Measurements from ENCODE around the gene RDH5. TPM values are rescaled to one million over a fixed set of nuclear protein-coding genes. Genes with fewer than 3 reads are reported as not detected.
A peak's percentile ranks its signal among the peaks of the same experiment; 100 is the strongest.

Gene RDH5
- polyA plus RNA-seq, 1 donor from 2014 or later, result 3.4 TPM

DNA sequence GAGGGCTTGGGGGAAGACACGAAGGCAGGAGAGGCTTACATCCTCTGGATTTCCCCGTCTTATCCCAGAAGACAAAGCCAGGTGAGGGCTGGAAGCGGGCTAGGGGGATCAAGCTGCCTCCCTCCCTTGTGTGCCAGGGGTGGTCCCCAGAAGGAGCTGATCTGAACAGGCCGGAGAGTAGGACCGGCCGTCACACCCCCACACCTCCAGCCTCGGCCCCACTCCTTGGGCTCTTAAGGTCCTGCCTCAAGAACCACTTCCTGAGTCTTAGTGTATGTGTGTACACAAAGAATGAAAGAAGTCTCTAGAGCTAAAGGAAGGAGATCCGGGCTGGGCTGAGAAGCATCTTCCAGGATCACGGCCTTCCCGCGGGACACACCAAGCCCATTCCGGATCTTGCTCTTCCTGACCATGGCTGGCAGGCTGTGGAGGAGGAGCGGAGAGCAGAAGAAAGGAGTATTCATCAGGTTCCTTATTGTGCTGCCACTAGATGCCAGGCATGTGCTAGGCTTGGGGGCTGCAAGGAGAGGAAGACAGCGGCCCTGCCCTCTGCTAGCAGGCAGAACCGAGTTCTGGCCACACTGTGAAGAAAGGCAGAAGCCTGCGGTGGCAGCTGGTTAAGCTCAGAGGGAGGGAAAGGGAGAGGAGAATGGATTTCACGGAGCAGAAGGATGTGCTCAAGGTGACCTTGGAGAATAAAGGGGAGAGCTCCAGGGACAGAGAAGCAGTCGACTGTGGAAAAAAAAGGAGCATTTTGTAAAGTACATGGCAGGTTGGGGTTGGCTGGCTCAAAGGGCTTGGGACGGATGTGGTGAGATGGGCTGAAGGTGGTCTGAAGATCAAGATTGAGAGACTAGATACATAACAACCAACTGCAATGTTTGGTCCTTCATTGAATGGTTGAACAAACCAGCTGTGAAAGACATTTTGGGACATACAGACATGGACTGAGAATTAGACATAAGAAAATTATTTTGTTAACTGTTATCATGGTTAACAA lies 9.9 kb downstream of the RDH5 start:
- Histone ChIP-seq H3K9me2 (ENCODE audit: insufficient read depth, low read length) (no peaks in the 10 kb centered on the region), H3K9me3 (ENCODE audit: low read length) (no peaks in the 10 kb centered on the region), H3K4me2 (ENCODE audit: low read length) (peak overlapping the region; percentile 83), H3K79me2 (replicated peaks; ENCODE audit: insufficient read depth, low read length) (peaks cover 24% of the 10 kb centered on the region), H2AFZ (ENCODE audit: low read depth, low read length) (peak overlapping the region; percentile 79), H4K20me1 (ENCODE audit: insufficient read depth) (no peaks in the 10 kb centered on the region), H3K27ac (ENCODE audit: low read length) (peak overlapping the region; percentile 100), H3K27me3 (ENCODE audit: insufficient read depth, low read depth, low read length) (no peaks in the 10 kb centered on the region), H3F3A (ENCODE audit: insufficient read depth, low read length, poor library complexity, severe bottlenecking) (no peaks in the 10 kb centered on the region), H3K4me3 (ENCODE audit: low read length) (peak overlapping the region; percentile 91), H3K36me3 (ENCODE audit: insufficient read depth, low read length) (no peaks in the 10 kb centered on the region), H3K9ac (ENCODE audit: low read length) (peak overlapping the region; percentile 97)
- TF ChIP-seq POLR2AphosphoS5 (IDR thresholded peaks at IDR 0.05), result peak; percentile 97
- no peak for TF ChIP-seq EZH2 (IDR thresholded peaks at IDR 0.05; ENCODE audit: borderline replicate concordance, insufficient read depth, low read length, poor library complexity, severe bottlenecking)
- TF ChIP-seq EP300 (conservative IDR thresholded peaks at IDR 0.05; ENCODE audit: poor library complexity, severe bottlenecking), result no peak
- TF ChIP-seq RAD21 (conservative IDR thresholded peaks at IDR 0.05), result peak; percentile 64
- TF ChIP-seq SMC3 (conservative IDR thresholded peaks at IDR 0.05; ENCODE audit: poor library complexity), result peak; percentile 45
- TF ChIP-seq MXI1 (conservative IDR thresholded peaks at IDR 0.05; ENCODE audit: poor library complexity, severe bottlenecking), result peak; percentile 33
- TF ChIP-seq, protein P1, sequence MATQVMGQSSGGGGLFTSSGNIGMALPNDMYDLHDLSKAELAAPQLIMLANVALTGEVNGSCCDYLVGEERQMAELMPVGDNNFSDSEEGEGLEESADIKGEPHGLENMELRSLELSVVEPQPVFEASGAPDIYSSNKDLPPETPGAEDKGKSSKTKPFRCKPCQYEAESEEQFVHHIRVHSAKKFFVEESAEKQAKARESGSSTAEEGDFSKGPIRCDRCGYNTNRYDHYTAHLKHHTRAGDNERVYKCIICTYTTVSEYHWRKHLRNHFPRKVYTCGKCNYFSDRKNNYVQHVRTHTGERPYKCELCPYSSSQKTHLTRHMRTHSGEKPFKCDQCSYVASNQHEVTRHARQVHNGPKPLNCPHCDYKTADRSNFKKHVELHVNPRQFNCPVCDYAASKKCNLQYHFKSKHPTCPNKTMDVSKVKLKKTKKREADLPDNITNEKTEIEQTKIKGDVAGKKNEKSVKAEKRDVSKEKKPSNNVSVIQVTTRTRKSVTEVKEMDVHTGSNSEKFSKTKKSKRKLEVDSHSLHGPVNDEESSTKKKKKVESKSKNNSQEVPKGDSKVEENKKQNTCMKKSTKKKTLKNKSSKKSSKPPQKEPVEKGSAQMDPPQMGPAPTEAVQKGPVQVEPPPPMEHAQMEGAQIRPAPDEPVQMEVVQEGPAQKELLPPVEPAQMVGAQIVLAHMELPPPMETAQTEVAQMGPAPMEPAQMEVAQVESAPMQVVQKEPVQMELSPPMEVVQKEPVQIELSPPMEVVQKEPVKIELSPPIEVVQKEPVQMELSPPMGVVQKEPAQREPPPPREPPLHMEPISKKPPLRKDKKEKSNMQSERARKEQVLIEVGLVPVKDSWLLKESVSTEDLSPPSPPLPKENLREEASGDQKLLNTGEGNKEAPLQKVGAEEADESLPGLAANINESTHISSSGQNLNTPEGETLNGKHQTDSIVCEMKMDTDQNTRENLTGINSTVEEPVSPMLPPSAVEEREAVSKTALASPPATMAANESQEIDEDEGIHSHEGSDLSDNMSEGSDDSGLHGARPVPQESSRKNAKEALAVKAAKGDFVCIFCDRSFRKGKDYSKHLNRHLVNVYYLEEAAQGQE (IDR thresholded peaks at IDR 0.05; ENCODE audit: borderline replicate concordance), result peak; percentile 93
- TF ChIP-seq CTCF (IDR thresholded peaks at IDR 0.05; ENCODE audit: poor library complexity, severe bottlenecking), result peak; percentile 62

DNA sequence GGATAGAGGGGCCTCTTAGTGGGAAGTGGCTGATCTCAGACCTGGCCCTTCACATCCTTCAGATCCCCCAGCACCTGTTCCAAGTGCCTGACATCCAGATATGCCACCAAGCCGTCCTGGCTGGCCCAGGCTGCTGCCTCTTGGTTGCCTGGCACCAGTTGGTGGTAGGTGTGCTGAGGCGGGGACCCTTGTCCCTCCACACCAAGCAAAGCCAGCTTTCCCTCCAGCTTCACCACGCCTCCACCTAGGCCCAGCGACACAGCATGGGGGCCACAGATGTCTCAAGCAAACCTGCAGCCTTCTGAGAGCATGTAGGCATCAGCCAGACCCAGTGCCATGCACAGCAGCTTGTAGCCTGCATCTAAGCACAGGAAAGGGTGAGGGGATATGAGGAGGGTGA lies 12.1 kb downstream of the RDH5 start:
- H3F3A ChIP-seq (ENCODE audit: insufficient read depth, low read length, poor library complexity, severe bottlenecking), result peaks cover 5% of the 10 kb centered on the region
- peaks cover 16% of the 10 kb centered on the region for H3K79me2 ChIP-seq (replicated peaks; ENCODE audit: insufficient read depth, low read length)
- no peak overlapping the region for H3K9ac ChIP-seq (ENCODE audit: low read length)
- no peaks in the 10 kb centered on the region for H3K9me3 ChIP-seq (ENCODE audit: low read length)
- no peaks in the 10 kb centered on the region for H3K9me2 ChIP-seq (ENCODE audit: insufficient read depth, low read length)
- no peaks in the 10 kb centered on the region for H3K36me3 ChIP-seq (ENCODE audit: insufficient read depth, low read length)
- peak overlapping the region; percentile 5 for H3K4me3 ChIP-seq (ENCODE audit: low read length)
- no peak overlapping the region for H3K27ac ChIP-seq (ENCODE audit: low read length)
- no peak overlapping the region for H3K4me2 ChIP-seq (ENCODE audit: low read length)
- TF ChIP-seq EP300 (conservative IDR thresholded peaks at IDR 0.05; ENCODE audit: poor library complexity, severe bottlenecking) (no peak), SMC3 (conservative IDR thresholded peaks at IDR 0.05; ENCODE audit: poor library complexity) (no peak), EZH2 (IDR thresholded peaks at IDR 0.05; ENCODE audit: borderline replicate concordance, insufficient read depth, low read length, poor library complexity, severe bottlenecking) (no peak), TAF1 (IDR thresholded peaks at IDR 0.05; ENCODE audit: low read depth) (no peak), POLR2AphosphoS5 (IDR thresholded peaks at IDR 0.05) (no peak), MXI1 (conservative IDR thresholded peaks at IDR 0.05; ENCODE audit: poor library complexity, severe bottlenecking) (no peak)
- TF ChIP-seq, protein P1 (IDR thresholded peaks at IDR 0.05; ENCODE audit: borderline replicate concordance), result no peak
- no peaks in the 10 kb centered on the region for H3K27me3 ChIP-seq (ENCODE audit: insufficient read depth, low read depth, low read length)
- no peak overlapping the region for H2AFZ ChIP-seq (ENCODE audit: low read depth, low read length)
- no peaks in the 10 kb centered on the region for H4K20me1 ChIP-seq (ENCODE audit: insufficient read depth)

Data from neural cell (in vitro differentiated cells).